Measurements from ENCODE around the gene PPP1R15B. TPM values are rescaled to one million over a fixed set of nuclear protein-coding genes. Genes with fewer than 3 reads are reported as not detected.

Gene PPP1R15B
- total RNA-seq, 2 experiments from 2014 or later = 55.9 to 57.6 TPM

GRCh38 chr1:204408602-204409001, 3.0 kb downstream of the PPP1R15B start:
- no peaks in the 10 kb centered on the region for H3K27me3 Mint-ChIP-seq
- H3K4me3 Mint-ChIP-seq = peak overlapping the region; percentile 98
- H3K9me3 Mint-ChIP-seq (ENCODE audit: low read depth) = no peaks in the 10 kb centered on the region
- peaks cover 76% of the 10 kb centered on the region for H3K36me3 Mint-ChIP-seq (ENCODE audit: low read depth)
- H3K4me1 Mint-ChIP-seq = peaks cover 20% of the 10 kb centered on the region
- CTCF ChIA-PET = interaction anchor here (1.0 to 5.7 kb wide), 8 partner anchors 11 to 171 kb away, joined by 3 to 75 read pairs (median 8); no protein-coding TSS in a partner anchor
- intact Hi-C loops (cut with DNase I, micrococcal nuclease) = loop anchor here in 1 of 2 experiments (10.0 kb wide), 1 partner anchor 784 kb away; the partner anchor contains the start of gene ATP2B4
- no peak for ATAC-seq
- H3K27ac Mint-ChIP-seq = peak overlapping the region; percentile 100
- POLR2A ChIA-PET = interaction anchor here (1.0 kb wide), 1 partner anchor 38 kb away, joined by 4 read pairs; no protein-coding TSS in a partner anchor
- no peak for DNase-seq

- intact Hi-C loops (cut with DNase I, micrococcal nuclease) = loop anchor here in 1 of 2 experiments (10.0 kb wide), 1 partner anchor 783 kb away; the partner anchor contains the start of gene ATP2B4
- H3K27ac Mint-ChIP-seq = peak overlapping the region; percentile 100
- H3K27me3 Mint-ChIP-seq = no peaks in the 10 kb centered on the region
- H3K4me1 Mint-ChIP-seq = peaks cover 21% of the 10 kb centered on the region
- POLR2A ChIA-PET = interaction anchor here (0.6 to 1.0 kb wide), 2 partner anchors 38 to 427 kb away, joined by 4 to 6 read pairs; no protein-coding TSS in a partner anchor
- peak overlapping the region; percentile 98 for H3K4me3 Mint-ChIP-seq
- peaks cover 76% of the 10 kb centered on the region for H3K36me3 Mint-ChIP-seq (ENCODE audit: low read depth)
- CTCF ChIA-PET = interaction anchor here (0.9 to 5.7 kb wide), 13 partner anchors 10 to 172 kb away, joined by 3 to 75 read pairs (median 5); no protein-coding TSS in a partner anchor
- ATAC-seq (no peak), DNase-seq (peak; percentile 58)
- H3K9me3 Mint-ChIP-seq (ENCODE audit: low read depth) = no peaks in the 10 kb centered on the region
These were observed 3.5 kb downstream of the PPP1R15B start for GRCh38 chr1:204408074-204408507.

- peak overlapping the region; percentile 100 for H3K27ac Mint-ChIP-seq
- intact Hi-C loops (cut with DNase I, micrococcal nuclease) = loop anchor here in 1 of 2 experiments (10.0 kb wide), 1 partner anchor 783 kb away; the partner anchor contains the start of gene ATP2B4
- no peak for DNase-seq
- H3K27me3 Mint-ChIP-seq = no peaks in the 10 kb centered on the region
- ATAC-seq = no peak
- peak overlapping the region; percentile 98 for H3K4me3 Mint-ChIP-seq
- no peaks in the 10 kb centered on the region for H3K9me3 Mint-ChIP-seq (ENCODE audit: low read depth)
- POLR2A ChIA-PET = interaction anchor here (0.6 to 1.5 kb wide), 5 partner anchors 9 to 591 kb away, joined by 3 to 6 read pairs (median 4); no protein-coding TSS in a partner anchor
- H3K36me3 Mint-ChIP-seq (ENCODE audit: low read depth) = peaks cover 79% of the 10 kb centered on the region
- H3K4me1 Mint-ChIP-seq = peaks cover 21% of the 10 kb centered on the region
- CTCF ChIA-PET = interaction anchor here (0.6 to 5.7 kb wide), 15 partner anchors 10 to 244 kb away, joined by 3 to 75 read pairs (median 4); no protein-coding TSS in a partner anchor
These were observed 4.2 kb downstream of the PPP1R15B start for GRCh38 chr1:204407295-204407971.

- ATAC-seq = no peak
- H3K36me3 Mint-ChIP-seq (ENCODE audit: low read depth) = peaks cover 84% of the 10 kb centered on the region
- no peak for DNase-seq
- H3K4me1 Mint-ChIP-seq = peaks cover 18% of the 10 kb centered on the region
- H3K27ac Mint-ChIP-seq = peak overlapping the region; percentile 80
- POLR2A ChIA-PET = interaction anchor here (0.8 to 1.5 kb wide), 2 partner anchors 8 to 10 kb away, joined by 3 read pairs; no protein-coding TSS in a partner anchor
- no peaks in the 10 kb centered on the region for H3K27me3 Mint-ChIP-seq
- intact Hi-C loops (cut with DNase I, micrococcal nuclease) = loop anchor here in 1 of 2 experiments (10.0 kb wide), 1 partner anchor 782 kb away; the partner anchor contains the start of gene ATP2B4
- CTCF ChIA-PET = interaction anchor here (0.7 to 5.7 kb wide), 8 partner anchors 9 to 97 kb away, joined by 3 to 75 read pairs (median 4); no protein-coding TSS in a partner anchor
- H3K9me3 Mint-ChIP-seq (ENCODE audit: low read depth) = no peaks in the 10 kb centered on the region
- H3K4me3 Mint-ChIP-seq = peak overlapping the region; percentile 98
These were observed 5.0 kb downstream of the PPP1R15B start for GRCh38 chr1:204406621-204407020.

- H3K27ac Mint-ChIP-seq = peak overlapping the region; percentile 67
- peaks cover 81% of the 10 kb centered on the region for H3K36me3 Mint-ChIP-seq (ENCODE audit: low read depth)
- H3K27me3 Mint-ChIP-seq = no peaks in the 10 kb centered on the region
- ChIA-PET CTCF (interaction anchor here (0.6 to 5.7 kb wide), 4 partner anchors 8 to 307 kb away, joined by 3 to 75 read pairs (median 8); no protein-coding TSS in a partner anchor), POLR2A (interaction anchor here (1.0 kb wide), 1 partner anchor 43 kb away, joined by 3 read pairs; no protein-coding TSS in a partner anchor)
- no peak for DNase-seq
- peak overlapping the region; percentile 98 for H3K4me3 Mint-ChIP-seq
- no peaks in the 10 kb centered on the region for H3K9me3 Mint-ChIP-seq (ENCODE audit: low read depth)
- no peak for ATAC-seq
- peaks cover 18% of the 10 kb centered on the region for H3K4me1 Mint-ChIP-seq
- intact Hi-C loops (cut with DNase I, micrococcal nuclease) = loop anchor here in 1 of 2 experiments (10.0 kb wide), 1 partner anchor 781 kb away; the partner anchor contains the start of gene ATP2B4
These were observed 5.6 kb downstream of the PPP1R15B start for GRCh38 chr1:204405988-204406387.

- H3K36me3 Mint-ChIP-seq (ENCODE audit: low read depth) = peaks cover 78% of the 10 kb centered on the region
- H3K4me3 Mint-ChIP-seq = peak overlapping the region; percentile 4
- peak overlapping the region; percentile 51 for H3K27ac Mint-ChIP-seq
- H3K9me3 Mint-ChIP-seq (ENCODE audit: low read depth) = no peaks in the 10 kb centered on the region
- intact Hi-C loops (cut with DNase I, micrococcal nuclease) = loop anchor here in 1 of 2 experiments (10.0 kb wide), 1 partner anchor 780 kb away; the partner anchor contains the start of gene ATP2B4
- ChIA-PET POLR2A (interaction anchor here (0.6 kb wide), 1 partner anchor 102 kb away, joined by 4 read pairs; no protein-coding TSS in a partner anchor), CTCF (interaction anchor here (1.1 kb wide), 1 partner anchor 98 kb away, joined by 3 read pairs; no protein-coding TSS in a partner anchor)
- ATAC-seq = no peak
- no peaks in the 10 kb centered on the region for H3K27me3 Mint-ChIP-seq
- peaks cover 18% of the 10 kb centered on the region for H3K4me1 Mint-ChIP-seq
- DNase-seq = no peak
These were observed 7.0 kb downstream of the PPP1R15B start for GRCh38 chr1:204404629-204405028.

GRCh38 chr1:204402391-204402790, 9.2 kb downstream of the PPP1R15B start:
- POLR2A ChIA-PET = no interaction called here
- no peaks in the 10 kb centered on the region for H3K9me3 Mint-ChIP-seq (ENCODE audit: low read depth)
- H3K4me3 Mint-ChIP-seq = no peak overlapping the region
- DNase-seq (no peak), ATAC-seq (no peak)
- H3K36me3 Mint-ChIP-seq (ENCODE audit: low read depth) = peaks cover 67% of the 10 kb centered on the region
- CTCF ChIA-PET = interaction anchor here (0.6 to 1.6 kb wide), 4 partner anchors 24 to 239 kb away, joined by 3 read pairs; no protein-coding TSS in a partner anchor
- H3K27me3 Mint-ChIP-seq = no peaks in the 10 kb centered on the region
- intact Hi-C loops (cut with DNase I, micrococcal nuclease) = loop anchor here in 1 of 2 experiments (10.0 kb wide), 1 partner anchor 778 kb away; the partner anchor contains the start of gene ATP2B4
- peaks cover 20% of the 10 kb centered on the region for H3K4me1 Mint-ChIP-seq
- peak overlapping the region; percentile 37 for H3K27ac Mint-ChIP-seq

GRCh38 chr1:204401730-204402129, 9.9 kb downstream of the PPP1R15B start:
- intact Hi-C loops (cut with DNase I, micrococcal nuclease) = loop anchor here in 1 of 2 experiments (10.0 kb wide), 1 partner anchor 777 kb away; the partner anchor contains the start of gene ATP2B4
- ATAC-seq = no peak
- Mint-ChIP-seq H3K4me3 (no peak overlapping the region), H3K4me1 (peaks cover 20% of the 10 kb centered on the region), H3K27me3 (no peaks in the 10 kb centered on the region), H3K36me3 (ENCODE audit: low read depth) (peaks cover 63% of the 10 kb centered on the region), H3K27ac (peak overlapping the region; percentile 72), H3K9me3 (ENCODE audit: low read depth) (no peaks in the 10 kb centered on the region)
- POLR2A ChIA-PET = no interaction called here
- CTCF ChIA-PET = interaction anchor here (0.6 to 5.5 kb wide), 5 partner anchors 21 to 412 kb away, joined by 3 to 39 read pairs (median 3); no protein-coding TSS in a partner anchor
- no peak for DNase-seq

- Mint-ChIP-seq H3K4me3 (no peak overlapping the region), H3K36me3 (ENCODE audit: low read depth) (peaks cover 61% of the 10 kb centered on the region), H3K27me3 (no peaks in the 10 kb centered on the region), H3K27ac (peak overlapping the region; percentile 72), H3K4me1 (peaks cover 16% of the 10 kb centered on the region), H3K9me3 (ENCODE audit: low read depth) (no peaks in the 10 kb centered on the region)
- ATAC-seq (no peak), DNase-seq (no peak)
- ChIA-PET CTCF (interaction anchor here (0.6 to 5.5 kb wide), 7 partner anchors 20 to 411 kb away, joined by 3 to 43 read pairs (median 3); no protein-coding TSS in a partner anchor), POLR2A (no interaction called here)
- intact Hi-C loops (cut with DNase I, micrococcal nuclease) = loop anchor here in 1 of 2 experiments (10.0 kb wide), 1 partner anchor 776 kb away; the partner anchor contains the start of gene ATP2B4
These were observed 10.6 kb downstream of the PPP1R15B start for GRCh38 chr1:204400882-204401510.
